Keratinocyte (primary cell): Measurements from ENCODE around the gene KPNA4.

Source experiments
- EZH2 ChIP-seq: IDR thresholded peaks from one replicate; pipeline ENCODE4 v1.6.1; 2012; ENCODE audit warnings: inconsistent platforms, mild to moderate bottlenecking, low read length, moderate library complexity
- TF ChIP-seq, protein P1 (sequence below), 3 experiments: IDR thresholded peaks in 1 of 3; conservative IDR thresholded peaks in 1 of 3; optimal IDR thresholded peaks in 1 of 3; 2 replicates in 2 of 3; 3 replicates in 1 of 3; pipeline versions ENCODE3 to v1.5.1; 2011; ENCODE audit warnings: low read length in 3 of 3, mild to moderate bottlenecking in 3 of 3, moderate library complexity in 2 of 3, control low read depth in 1 of 3, inconsistent platforms in 1 of 3; ENCODE audit not compliant: insufficient read depth in 2 of 3; ENCODE audit errors: extremely low read depth in 1 of 3

DNA sequence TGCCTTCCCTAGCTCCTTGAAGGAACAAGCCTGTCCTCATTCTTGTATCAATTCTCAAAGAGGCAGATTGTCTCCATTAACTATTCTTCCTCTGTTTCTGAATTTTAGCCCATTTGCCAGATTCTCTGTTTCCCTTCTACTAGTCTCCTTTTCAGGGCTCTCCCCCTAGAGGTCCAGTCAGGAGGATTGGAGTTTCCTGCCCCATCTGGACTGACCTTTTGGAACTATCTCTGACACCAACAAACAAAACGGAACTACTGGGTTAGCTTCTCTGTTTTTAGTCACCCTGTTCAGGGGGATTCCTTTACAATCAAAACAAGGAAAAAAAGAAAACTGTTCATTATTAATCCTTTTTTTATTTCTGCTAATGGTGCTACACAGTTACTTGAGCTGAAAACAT, 10.2 kb upstream of the KPNA4 start:
- TF ChIP-seq, protein P1, sequence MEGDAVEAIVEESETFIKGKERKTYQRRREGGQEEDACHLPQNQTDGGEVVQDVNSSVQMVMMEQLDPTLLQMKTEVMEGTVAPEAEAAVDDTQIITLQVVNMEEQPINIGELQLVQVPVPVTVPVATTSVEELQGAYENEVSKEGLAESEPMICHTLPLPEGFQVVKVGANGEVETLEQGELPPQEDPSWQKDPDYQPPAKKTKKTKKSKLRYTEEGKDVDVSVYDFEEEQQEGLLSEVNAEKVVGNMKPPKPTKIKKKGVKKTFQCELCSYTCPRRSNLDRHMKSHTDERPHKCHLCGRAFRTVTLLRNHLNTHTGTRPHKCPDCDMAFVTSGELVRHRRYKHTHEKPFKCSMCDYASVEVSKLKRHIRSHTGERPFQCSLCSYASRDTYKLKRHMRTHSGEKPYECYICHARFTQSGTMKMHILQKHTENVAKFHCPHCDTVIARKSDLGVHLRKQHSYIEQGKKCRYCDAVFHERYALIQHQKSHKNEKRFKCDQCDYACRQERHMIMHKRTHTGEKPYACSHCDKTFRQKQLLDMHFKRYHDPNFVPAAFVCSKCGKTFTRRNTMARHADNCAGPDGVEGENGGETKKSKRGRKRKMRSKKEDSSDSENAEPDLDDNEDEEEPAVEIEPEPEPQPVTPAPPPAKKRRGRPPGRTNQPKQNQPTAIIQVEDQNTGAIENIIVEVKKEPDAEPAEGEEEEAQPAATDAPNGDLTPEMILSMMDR (optimal IDR thresholded peaks at IDR 0.05 in 1 of 3, IDR thresholded peaks at IDR 0.05 in 1 of 3, conservative IDR thresholded peaks at IDR 0.05 in 1 of 3; ENCODE audit: extremely low read depth in 1 of 3, insufficient read depth in 2 of 3, low read length in 3 of 3): no peak
- no peak for TF ChIP-seq EZH2
